Right cardiac atrium (tissue), 5 donors: ENCODE results near the gene ARHGAP15. TPM values are rescaled to one million over a fixed set of nuclear protein-coding genes. Genes with fewer than 3 reads are reported as not detected.

Experiments
- ATAC-seq, 2 donors: fragments of 200-7000 bp; cut with Tn5 transposase; one replicate each; pipeline versions ENCODE4 v1.8.0 to v1.9.1; 2020; ENCODE audit warnings: moderate library complexity in 2 of 2, mild to moderate bottlenecking in 1 of 2
- DNase-seq, 3 donors: peaks; one replicate each; pipeline ENCODE4 v3.0.0-alpha.2; 2020
- H3K27ac ChIP-seq: one replicate; pipeline ENCODE4 v1.5.1; 2013; ENCODE audit warnings: mild to moderate bottlenecking, low read length, control low read depth, moderate library complexity
- H3K27me3 ChIP-seq: one replicate; pipeline ENCODE4 v1.6.1; 2013; ENCODE audit not compliant: control insufficient read depth, insufficient read depth
- H3K4me1 ChIP-seq: one replicate; pipeline ENCODE4 v1.6.1; 2013; ENCODE audit warnings: low read length; ENCODE audit not compliant: control insufficient read depth, insufficient read depth
- H3K4me3 ChIP-seq: one replicate; pipeline ENCODE4 v1.5.1; 2013; ENCODE audit warnings: low read length, control low read depth
- H3K9me3 ChIP-seq: one replicate; pipeline ENCODE4 v1.6.1; 2013; ENCODE audit warnings: low read length; ENCODE audit not compliant: control insufficient read depth
- WGBS: extraction: QIAGEN DNeasy Blood & Tissue Kit; methylation state at CpG from one replicate; pipeline ENCODE4 v1.1.7; 2013; 5-methylcytosine and 5-hydroxymethylcytosine counted together
- intact Hi-C, 4 donors: fragments of 100-400 bp; cut with DNase I; formaldehyde crosslinking; loops; one replicate each; pipeline versions ENCODE4 v1.11.0 to v1.14.0; 2022 to 2023
- polyA plus RNA-seq: library from polyadenylated mRNA; stranded (reverse); fragments of 200-250 nt; gene quantifications from one replicate; pipeline ENCODE4 v1.2.3, GENCODE V29; 2013
- total RNA-seq, 4 donors: library from RNA; stranded (reverse); fragmentation: NEBNext Ultra II Directional; extraction: Animal tissue kit (Norgen Biotek cat#: 25700); gene quantifications; one replicate each; pipeline ENCODE4 v1.2.1, GENCODE V29; 2021
- donor health status: healthy with polysubstance abuse.
- donor health status: DM: no; HTN: yes; CAD: no.
- donor health status: DM: no; HTN: no; CAD: no.
- donor health status: DM: no; HTN: yes; CAD: no; lungs with severe emphysema.
- donor health status: DM: yes; HTN: yes; CAD: no.

Gene ARHGAP15
- total and polyA plus RNA-seq, 5 donors, result 4.5 to 8.4 (median 6.5) TPM

- WGBS, result 88% methylated on average over 2 of the region's 2 CpGs
- H3K4me1 ChIP-seq, result no peaks in the 10 kb centered on the region
- no peak for DNase-seq
- no peaks in the 10 kb centered on the region for H3K27me3 ChIP-seq
- no peak overlapping the region for H3K4me3 ChIP-seq
- no peak for ATAC-seq
- intact Hi-C loops, result no loop called here
- H3K9me3 ChIP-seq, result no peaks in the 10 kb centered on the region
- no peak overlapping the region for H3K27ac ChIP-seq
Observed at GRCh38 chr2:143313861-143314260, 184.6 kb downstream of the ARHGAP15 start.

DNA sequence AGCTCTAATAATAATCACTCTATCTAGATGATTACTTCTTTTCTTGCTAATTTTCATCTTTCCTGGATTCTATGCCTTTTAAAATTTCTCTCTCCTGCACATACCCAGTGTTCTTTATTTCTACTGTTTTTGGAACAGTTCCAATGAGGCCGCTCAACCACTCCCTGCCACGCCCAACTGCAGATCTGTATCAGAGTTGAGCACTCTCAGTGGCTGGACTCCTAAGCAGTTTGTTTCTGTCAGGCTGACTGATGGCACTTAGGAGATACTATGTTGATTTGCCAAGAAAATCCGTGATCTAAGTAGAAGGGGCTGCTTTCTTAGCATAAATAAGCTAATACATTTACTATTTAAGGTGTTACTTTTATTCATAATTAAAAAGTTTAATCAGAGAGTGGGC lies 192.8 kb downstream of the ARHGAP15 start:
- 75% methylated on average over 3 of the region's 3 CpGs for WGBS
- no peak for DNase-seq
- intact Hi-C loops, result no loop called here
- Histone ChIP-seq H3K4me3 (no peak overlapping the region), H3K4me1 (no peaks in the 10 kb centered on the region), H3K27ac (no peak overlapping the region), H3K9me3 (no peaks in the 10 kb centered on the region), H3K27me3 (no peaks in the 10 kb centered on the region)
- no peak for ATAC-seq

DNA sequence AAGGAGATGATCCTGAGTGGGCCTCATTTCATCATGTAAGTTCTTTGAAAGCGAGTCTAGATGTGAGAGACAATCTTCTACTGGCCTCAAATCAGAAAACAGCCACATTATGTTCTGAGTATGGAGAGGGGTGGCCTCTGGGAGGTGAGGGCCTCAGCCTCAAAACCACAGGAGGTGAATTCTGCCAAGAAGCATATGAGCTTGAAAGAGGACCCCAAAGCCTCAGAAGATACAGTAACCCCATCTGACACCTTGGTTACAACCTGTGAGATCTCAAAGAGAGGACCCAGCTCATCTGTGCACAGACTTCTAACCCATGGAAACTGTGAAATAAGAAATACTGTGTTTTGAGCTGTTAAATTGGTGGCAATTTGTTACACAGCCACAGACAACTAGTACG lies 200.1 kb downstream of the ARHGAP15 start:
- no peaks in the 10 kb centered on the region for H3K4me1 ChIP-seq
- WGBS, result 97% methylated on average over 2 of the region's 2 CpGs
- H3K4me3 ChIP-seq, result no peak overlapping the region
- DNase-seq, result no peak
- intact Hi-C loops, result no loop called here
- no peaks in the 10 kb centered on the region for H3K9me3 ChIP-seq
- ATAC-seq, result no peak
- H3K27ac ChIP-seq, result no peak overlapping the region
- H3K27me3 ChIP-seq, result no peaks in the 10 kb centered on the region

GRCh38 chr2:143333168-143333791 lies 204.1 kb downstream of the ARHGAP15 start:
- no peaks in the 10 kb centered on the region for H3K9me3 ChIP-seq
- intact Hi-C loops, result no loop called here

GRCh38 chr2:143333847-143334246 lies 204.6 kb downstream of the ARHGAP15 start:
- ATAC-seq (no peak), DNase-seq (no peak)
- Histone ChIP-seq H3K4me1 (no peaks in the 10 kb centered on the region), H3K27me3 (no peaks in the 10 kb centered on the region), H3K9me3 (no peaks in the 10 kb centered on the region), H3K27ac (no peak overlapping the region), H3K4me3 (no peak overlapping the region)
- WGBS, result 66% methylated on average over 1 of the region's 1 CpG
- intact Hi-C loops, result no loop called here

More at GRCh38 chr2:143333168-143333791, 204.1 kb downstream of the ARHGAP15 start:
- 66% methylated on average over 9 of the region's 9 CpGs for WGBS
- no peaks in the 10 kb centered on the region for H3K4me1 ChIP-seq
- DNase-seq, result no peak
- H3K4me3 ChIP-seq, result no peak overlapping the region
- H3K27ac ChIP-seq, result no peak overlapping the region
- no peak for ATAC-seq
- no peaks in the 10 kb centered on the region for H3K27me3 ChIP-seq

- 78% methylated on average over 4 of the region's 4 CpGs for WGBS
- intact Hi-C loops, result no loop called here
- no peak overlapping the region for H3K27ac ChIP-seq
Observed at GRCh38 chr2:143334837-143335236, 205.6 kb downstream of the ARHGAP15 start.

GRCh38 chr2:143336719-143337210 lies 207.5 kb downstream of the ARHGAP15 start:
- ATAC-seq (no peak), DNase-seq (no peak)
- H3K4me3 ChIP-seq, result no peak overlapping the region
- H3K9me3 ChIP-seq, result no peaks in the 10 kb centered on the region
- intact Hi-C loops, result no loop called here
- no peaks in the 10 kb centered on the region for H3K27me3 ChIP-seq
- 87% methylated on average over 1 of the region's 1 CpG for WGBS
- H3K27ac ChIP-seq, result no peak overlapping the region
- H3K4me1 ChIP-seq, result no peaks in the 10 kb centered on the region

More at GRCh38 chr2:143334837-143335236, 205.6 kb downstream of the ARHGAP15 start:
- H3K4me1 ChIP-seq, result no peaks in the 10 kb centered on the region
- DNase-seq (no peak), ATAC-seq (no peak)
- no peaks in the 10 kb centered on the region for H3K27me3 ChIP-seq
- H3K4me3 ChIP-seq, result no peak overlapping the region
- no peaks in the 10 kb centered on the region for H3K9me3 ChIP-seq

DNA sequence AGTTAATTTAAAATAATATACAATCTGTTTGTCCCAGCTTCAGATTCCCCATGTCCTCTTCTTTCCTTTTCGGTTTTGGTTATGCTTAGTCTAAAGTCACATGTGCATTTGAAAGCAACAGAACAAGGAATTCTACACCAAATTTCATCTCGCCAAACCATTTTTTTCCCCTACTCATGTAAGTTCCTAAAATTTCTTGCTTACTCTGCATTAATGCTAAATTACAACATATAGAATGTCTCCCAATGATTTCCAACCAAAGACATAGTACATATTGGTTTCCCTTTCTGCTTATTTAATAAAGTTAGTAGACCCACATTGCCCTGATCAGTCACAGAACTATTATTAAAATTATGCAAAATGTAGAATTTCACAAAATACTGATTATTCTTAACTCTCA lies 212.3 kb downstream of the ARHGAP15 start:
- intact Hi-C loops, result no loop called here
- no peak for DNase-seq
- no peak for ATAC-seq
- H3K9me3 ChIP-seq, result no peaks in the 10 kb centered on the region
- no peak overlapping the region for H3K4me3 ChIP-seq
- no peaks in the 10 kb centered on the region for H3K27me3 ChIP-seq
- no peaks in the 10 kb centered on the region for H3K4me1 ChIP-seq
- H3K27ac ChIP-seq, result no peak overlapping the region
- 91% methylated on average over 2 of the region's 2 CpGs for WGBS

DNA sequence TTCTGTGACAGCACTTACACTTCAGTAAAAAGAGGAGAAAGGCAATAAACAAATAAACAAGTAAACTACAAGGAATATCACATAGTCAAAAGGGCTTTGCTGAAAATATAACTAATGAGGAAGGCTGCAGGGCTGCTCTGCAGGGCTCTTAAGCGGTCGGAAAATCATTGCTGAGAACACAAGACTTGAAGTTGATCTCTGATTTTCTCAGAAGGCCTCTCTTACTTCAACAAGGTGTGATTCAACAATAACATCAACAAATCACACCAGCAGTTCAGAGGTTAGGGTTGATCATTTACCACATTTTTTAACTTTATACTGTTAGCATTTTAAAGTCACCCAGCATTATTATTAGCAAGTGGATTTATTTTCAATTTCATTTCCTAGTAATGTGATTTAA lies 215.6 kb downstream of the ARHGAP15 start:
- Histone ChIP-seq H3K9me3 (no peaks in the 10 kb centered on the region), H3K4me1 (no peaks in the 10 kb centered on the region), H3K27ac (no peak overlapping the region), H3K4me3 (no peak overlapping the region), H3K27me3 (no peaks in the 10 kb centered on the region)
- ATAC-seq (no peak), DNase-seq (no peak)
- intact Hi-C loops, result no loop called here
- WGBS, result 93% methylated on average over 2 of the region's 2 CpGs

GRCh38 chr2:143345887-143346787 lies 216.9 kb downstream of the ARHGAP15 start:
- 67% methylated on average over 9 of the region's 9 CpGs for WGBS
- no peak overlapping the region for H3K27ac ChIP-seq
- H3K4me3 ChIP-seq, result no peak overlapping the region
- ATAC-seq, result no peak
- no peaks in the 10 kb centered on the region for H3K9me3 ChIP-seq
- no peak for DNase-seq
- no peaks in the 10 kb centered on the region for H3K4me1 ChIP-seq
- no peaks in the 10 kb centered on the region for H3K27me3 ChIP-seq
- intact Hi-C loops, result no loop called here

DNA sequence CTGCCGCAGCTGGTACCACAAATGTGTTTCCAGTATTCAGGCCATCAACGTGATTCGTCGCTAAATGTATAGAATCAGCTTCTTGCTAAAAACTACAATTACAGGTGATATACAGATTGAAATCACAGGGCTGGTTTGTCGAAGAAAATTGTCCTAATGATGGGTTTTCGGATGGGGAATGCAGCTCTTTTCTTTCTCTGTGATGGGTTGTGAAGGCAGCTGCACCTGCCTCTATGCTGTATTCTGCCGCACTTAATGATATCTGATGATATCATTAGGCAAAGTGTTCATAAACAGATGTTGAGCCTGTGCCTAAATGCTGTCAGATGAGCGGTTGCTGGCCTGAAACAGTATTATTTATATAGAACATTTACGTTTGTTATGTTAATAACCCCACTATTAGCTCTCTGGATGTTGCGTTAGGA lies 218.1 kb downstream of the ARHGAP15 start:
- ATAC-seq (no peak), DNase-seq (no peak)
- H3K9me3 ChIP-seq, result no peaks in the 10 kb centered on the region
- WGBS, result 76% methylated on average over 10 of the region's 10 CpGs
- intact Hi-C loops, result no loop called here
- H3K4me1 ChIP-seq, result no peaks in the 10 kb centered on the region
- no peaks in the 10 kb centered on the region for H3K27me3 ChIP-seq
- H3K4me3 ChIP-seq, result no peak overlapping the region
- no peak overlapping the region for H3K27ac ChIP-seq
